ENCODE data around the gene TMEM52. TPM values are rescaled to one million over a fixed set of nuclear protein-coding genes. Genes with fewer than 3 reads are reported as not detected.

TMEM52 gene
- polyA plus RNA-seq, 2 of the 4 experiments (the other 2 are of a cell fraction): 0.36 to 0.41 TPM

- TF ChIP-seq USF2 (IDR thresholded peaks at IDR 0.05): no peak
Measured at GRCh38 chr1:1920057-1920607, 1.1 kb upstream of the TMEM52 start (continued).

- no CpG with 5 or more reads among the region's 62 CpGs for WGBS (ENCODE audit: missing lambda C conversion rate)
- ChIA-PET POLR2A (interaction anchor here (1.1 kb wide), 1 partner anchor 11 kb away, joined by 6 read pairs; no protein-coding TSS in a partner anchor), CTCF (no interaction called here)
- Histone ChIP-seq H3K27ac (peak overlapping the region; percentile 73 to 84), H3K4me2 (peak overlapping the region; percentile 86), H3K4me3 (peak overlapping the region; percentile 60), H3K4me1 (peaks cover 10% of the 10 kb centered on the region), H3K9me3 (no peaks in the 10 kb centered on the region)
- DNase-seq (ENCODE audit: low read depth in 1 of 2, low spot score in 1 of 2): peak; percentile 88 to 97
- no peak for FAIRE-seq
- ATAC-seq: peak; percentile 62 to 84
- TF ChIP-seq CBX8 (IDR thresholded peaks at IDR 0.05) (no peak), EHMT2 (IDR thresholded peaks at IDR 0.05; ENCODE audit: low read depth) (no peak), PHF8 (IDR thresholded peaks at IDR 0.05; ENCODE audit: borderline replicate concordance, low read depth) (no peak), TFCP2L1 (CRISPR knock-in tag; IDR thresholded peaks at IDR 0.05) (no peak), POLR2A (IDR thresholded peaks at IDR 0.05; ENCODE audit: low read length) (no peak), GATA3 (IDR thresholded peaks at IDR 0.05; ENCODE audit: borderline replicate concordance) (no peak), BHLHE40 (IDR thresholded peaks at IDR 0.05; ENCODE audit: low read depth, low read length) (no peak), E2F6 (IDR thresholded peaks at IDR 0.05; ENCODE audit: borderline replicate concordance, low read depth) (peak; percentile 40; the same call in 1 of the 2 replicates), RCOR1 (IDR thresholded peaks at IDR 0.05; ENCODE audit: low read depth, low read length) (no peak), USF2 (IDR thresholded peaks at IDR 0.05) (peak; percentile 18; the same call in 1 of the 2 replicates), ZSCAN20 (CRISPR knock-in tag; IDR thresholded peaks at IDR 0.05) (no peak), ZFP36 (IDR thresholded peaks at IDR 0.05; ENCODE audit: borderline replicate concordance, partially characterized antibody) (no peak), ZNF302 (CRISPR knock-in tag; IDR thresholded peaks at IDR 0.05) (no peak), MAX (IDR thresholded peaks at IDR 0.05) (peak; percentile 43; the same call in 1 of the 2 replicates), NPAS2 (CRISPR knock-in tag; IDR thresholded peaks at IDR 0.05; ENCODE audit: borderline replicate concordance) (no peak), RFX5 (IDR thresholded peaks at IDR 0.05) (no peak), MAFK (IDR thresholded peaks at IDR 0.05; ENCODE audit: partially characterized antibody) (no peak), POLR2AphosphoS2 (conservative IDR thresholded peaks at IDR 0.05; ENCODE audit: low read length) (no peak), RARB (CRISPR knock-in tag; IDR thresholded peaks at IDR 0.05) (no peak), PBX3 (IDR thresholded peaks at IDR 0.05) (no peak), HDAC2 (IDR thresholded peaks at IDR 0.05) (no peak), RAD21 (conservative IDR thresholded peaks at IDR 0.05 in 1 of 2, IDR thresholded peaks at IDR 0.05 in 1 of 2) (no peak), HOXB5 (CRISPR knock-in tag; IDR thresholded peaks at IDR 0.05) (no peak), MYC (IDR thresholded peaks at IDR 0.05; ENCODE audit: borderline replicate concordance, low read length) (0 out of 2 replicates have a peak, but pooled peaks have one; percentile 41), KDM5A (IDR thresholded peaks at IDR 0.05) (no peak), REST (IDR thresholded peaks at IDR 0.05) (no peak)
- TF ChIP-seq, protein P1, sequence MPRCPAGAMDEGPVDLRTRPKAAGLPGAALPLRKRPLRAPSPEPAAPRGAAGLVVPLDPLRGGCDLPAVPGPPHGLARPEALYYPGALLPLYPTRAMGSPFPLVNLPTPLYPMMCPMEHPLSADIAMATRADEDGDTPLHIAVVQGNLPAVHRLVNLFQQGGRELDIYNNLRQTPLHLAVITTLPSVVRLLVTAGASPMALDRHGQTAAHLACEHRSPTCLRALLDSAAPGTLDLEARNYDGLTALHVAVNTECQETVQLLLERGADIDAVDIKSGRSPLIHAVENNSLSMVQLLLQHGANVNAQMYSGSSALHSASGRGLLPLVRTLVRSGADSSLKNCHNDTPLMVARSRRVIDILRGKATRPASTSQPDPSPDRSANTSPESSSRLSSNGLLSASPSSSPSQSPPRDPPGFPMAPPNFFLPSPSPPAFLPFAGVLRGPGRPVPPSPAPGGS (IDR thresholded peaks at IDR 0.05): no peak
- TF ChIP-seq, protein P2, sequence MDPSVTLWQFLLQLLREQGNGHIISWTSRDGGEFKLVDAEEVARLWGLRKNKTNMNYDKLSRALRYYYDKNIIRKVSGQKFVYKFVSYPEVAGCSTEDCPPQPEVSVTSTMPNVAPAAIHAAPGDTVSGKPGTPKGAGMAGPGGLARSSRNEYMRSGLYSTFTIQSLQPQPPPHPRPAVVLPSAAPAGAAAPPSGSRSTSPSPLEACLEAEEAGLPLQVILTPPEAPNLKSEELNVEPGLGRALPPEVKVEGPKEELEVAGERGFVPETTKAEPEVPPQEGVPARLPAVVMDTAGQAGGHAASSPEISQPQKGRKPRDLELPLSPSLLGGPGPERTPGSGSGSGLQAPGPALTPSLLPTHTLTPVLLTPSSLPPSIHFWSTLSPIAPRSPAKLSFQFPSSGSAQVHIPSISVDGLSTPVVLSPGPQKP (IDR thresholded peaks at IDR 0.05; ENCODE audit: low read depth, low read length): no peak
Measured at GRCh38 chr1:1919304-1920056, 401 bp upstream of the TMEM52 start.
